Islet precursor cell (in vitro differentiated cells): ENCODE results near the gene CLEC16A.
"Not testable (repeated sequence)": the region's sequence is repeated elsewhere in the genome, so short reads cannot be mapped to it uniquely, and the experiment has no call there.

ENCODE experiments used
- DNase-seq: peaks from one replicate; pipeline ENCODE4 v3.0.0-alpha.2; 2018

CLEC16A gene

GRCh38 chr16:10944249-10945064 lies at the start of gene CLEC16A:
Gene CLEC16A (plus strand): TSS chr16:10944564. CDS start chr16:10944718, 154 bp downstream.
- peak; percentile 99 for DNase-seq

GRCh38 chr16:10895053-10895946 lies 49.1 kb upstream of the CLEC16A start:
- peak; percentile 83 for DNase-seq

GRCh38 chr16:10896165-10896564 lies 48.2 kb upstream of the CLEC16A start:
- no peak for DNase-seq

GRCh38 chr16:10896723-10897122 lies 47.6 kb upstream of the CLEC16A start:
- DNase-seq = no peak

GRCh38 chr16:10897134-10897533 lies 47.2 kb upstream of the CLEC16A start:
- DNase-seq = no peak

GRCh38 chr16:10902999-10903398 lies 41.4 kb upstream of the CLEC16A start:
- no peak for DNase-seq

GRCh38 chr16:10906482-10906881 lies 37.9 kb upstream of the CLEC16A start:
- no peak for DNase-seq

GRCh38 chr16:10906914-10907756 lies 37.2 kb upstream of the CLEC16A start:
- DNase-seq = no peak

GRCh38 chr16:10907757-10908045 lies 36.7 kb upstream of the CLEC16A start:
- no peak for DNase-seq

GRCh38 chr16:10911267-10911666 lies 33.1 kb upstream of the CLEC16A start:
- DNase-seq = no peak

GRCh38 chr16:10916534-10916933 lies 27.8 kb upstream of the CLEC16A start:
- DNase-seq = no peak

GRCh38 chr16:10918294-10919002 lies 25.9 kb upstream of the CLEC16A start:
- DNase-seq = peak; percentile 97

GRCh38 chr16:10919003-10919351 lies 25.4 kb upstream of the CLEC16A start:
- DNase-seq = no peak

- no peak for DNase-seq
Observed at GRCh38 chr16:10920726-10921427, 23.5 kb upstream of the CLEC16A start.

GRCh38 chr16:10921536-10922327 lies 22.6 kb upstream of the CLEC16A start:
- DNase-seq = no peak

GRCh38 chr16:10922328-10923145 lies 21.8 kb upstream of the CLEC16A start:
- no peak for DNase-seq

GRCh38 chr16:10923146-10923649 lies 21.2 kb upstream of the CLEC16A start:
- DNase-seq = no peak

- no peak for DNase-seq
Observed at GRCh38 chr16:10923650-10924214, 20.6 kb upstream of the CLEC16A start.

GRCh38 chr16:10925285-10925684 lies 19.1 kb upstream of the CLEC16A start:
- DNase-seq = not testable (repeated sequence)

- DNase-seq = no peak
Observed at GRCh38 chr16:10926094-10926493, 18.3 kb upstream of the CLEC16A start.
